IMR-90 (cell line): ENCODE measurements around the gene ADGRB3. TPM values are rescaled to one million over a fixed set of nuclear protein-coding genes. Genes with fewer than 3 reads are reported as not detected.

Experiments
- ATAC-seq: fragments of 200-7000 bp; cut with Tn5 transposase; 2 replicates; pipeline ENCODE4 v1.9.1; 2020; ENCODE audit warnings: low read depth, mild to moderate bottlenecking, moderate library complexity
- BruUV-seq: library from RNA; stranded (reverse); fragments of 400-500 nt; replicated peaks from 2 replicates; lab custom pipeline; 2021; lab: Mats Ljungman, UMichigan
- CTCF ChIA-PET: fragments of 300-600 bp; formaldehyde crosslinking; extraction: SDS; loops from one replicate; lab custom pipeline; 2021; ENCODE audit warnings: antibody characterized with exemption; lab: Yijun Ruan, JAX
- POLR2A ChIA-PET: fragments of 300-600 bp; sonication (Branson Sonifier 250); formaldehyde crosslinking; loops from one replicate; lab custom pipeline; 2022; ENCODE audit warnings: antibody characterized with exemption; ENCODE audit not compliant: unreplicated experiment; lab: Charles Lee
- DNase-seq: peaks from one replicate; pipeline ENCODE4 v3.0.0; 2013
- H2AFZ ChIP-seq: replicated peaks from 2 replicates; pipeline ENCODE3; 2013; ENCODE audit warnings: low read length, mild to moderate bottlenecking; ENCODE audit not compliant: poor library complexity
- H2AK5ac ChIP-seq: 2 replicates; pipeline ENCODE4 v1.6.1; 2013; ENCODE audit warnings: low read depth, low read length, inconsistent platforms
- H2AK9ac ChIP-seq: replicated peaks from 2 replicates; pipeline ENCODE3; 2013; ENCODE audit warnings: mild to moderate bottlenecking, low read depth, low read length, moderate library complexity; ENCODE audit not compliant: poor library complexity
- H2BK120ac ChIP-seq: 2 replicates; pipeline ENCODE4 v1.6.1; 2013; ENCODE audit warnings: low read depth, low read length, inconsistent platforms
- H2BK15ac ChIP-seq: 3 replicates; pipeline ENCODE4 v1.6.1; 2013; ENCODE audit warnings: low read depth, low read length, inconsistent platforms
- H2BK20ac ChIP-seq: 2 replicates; pipeline ENCODE4 v1.6.1; 2013; ENCODE audit warnings: low read depth, mild to moderate bottlenecking, inconsistent platforms, low read length, moderate library complexity
- H2BK5ac ChIP-seq: 2 replicates; pipeline ENCODE4 v1.6.1; 2013; ENCODE audit warnings: mild to moderate bottlenecking, low read depth, low read length, inconsistent platforms; ENCODE audit not compliant: poor library complexity, severe bottlenecking
- H3K14ac ChIP-seq: replicated peaks from 2 replicates; pipeline ENCODE4 v1.6.1; 2013; ENCODE audit warnings: low read depth, low read length, inconsistent platforms
- H3K18ac ChIP-seq: 2 replicates; pipeline ENCODE4 v1.6.1; 2013; ENCODE audit warnings: low read depth, low read length, control low read depth
- H3K23ac ChIP-seq: 2 replicates; pipeline ENCODE4 v1.6.1; 2013; ENCODE audit warnings: low read depth, low read length, inconsistent platforms
- H3K27ac ChIP-seq: 2 replicates; pipeline ENCODE4 v1.5.1; 2013; ENCODE audit warnings: mild to moderate bottlenecking, control low read depth, low read length; ENCODE audit not compliant: insufficient read depth
- H3K27me3 ChIP-seq: 2 replicates; pipeline ENCODE4 v1.6.1; 2013; ENCODE audit warnings: low read length; ENCODE audit not compliant: control insufficient read depth, insufficient read depth
- H3K36me3 ChIP-seq: 2 replicates; pipeline ENCODE4 v1.6.1; 2013; ENCODE audit warnings: low read length, mixed read lengths; ENCODE audit not compliant: control insufficient read depth, insufficient read depth
- H3K4ac ChIP-seq: 2 replicates; pipeline ENCODE4 v1.6.1; 2013; ENCODE audit warnings: low read depth, low read length, inconsistent platforms
- H3K4me1 ChIP-seq: 2 replicates; pipeline ENCODE4 v1.6.1; 2013; ENCODE audit warnings: low read length, mixed read lengths; ENCODE audit not compliant: control insufficient read depth, insufficient read depth
- H3K4me2 ChIP-seq: 2 replicates; pipeline ENCODE4 v1.6.1; 2013; ENCODE audit warnings: low read depth, mild to moderate bottlenecking, control low read depth, low read length, moderate library complexity
- H3K4me3 ChIP-seq: 2 replicates; pipeline ENCODE4 v1.5.1; 2013; ENCODE audit warnings: low read depth, mild to moderate bottlenecking, control low read depth, low read length, moderate library complexity; ENCODE audit not compliant: insufficient read depth
- H3K56ac ChIP-seq: 2 replicates; pipeline ENCODE4 v1.6.1; 2013; ENCODE audit warnings: low read length, inconsistent platforms; ENCODE audit not compliant: insufficient read depth; ENCODE audit errors: extremely low read depth
- H3K79me1 ChIP-seq, 2 experiments: 2 replicates each; pipeline ENCODE4 v1.6.1; 2013; ENCODE audit warnings: low read length in 2 of 2, inconsistent platforms in 1 of 2, low read depth in 1 of 2
- H3K9ac ChIP-seq: 2 replicates; pipeline ENCODE4 v1.6.1; 2013; ENCODE audit warnings: low read depth, low read length, control low read depth
- H3K9me1 ChIP-seq: 2 replicates; pipeline ENCODE4 v1.6.1; 2013; ENCODE audit warnings: low read length, inconsistent platforms; ENCODE audit not compliant: insufficient read depth
- H3K9me3 ChIP-seq: 2 replicates; pipeline ENCODE4 v1.6.1; 2013; ENCODE audit warnings: low read length; ENCODE audit not compliant: control insufficient read depth, insufficient read depth
- H4K20me1 ChIP-seq: 2 replicates; pipeline ENCODE4 v1.6.1; 2013; ENCODE audit warnings: low read length, inconsistent platforms; ENCODE audit not compliant: insufficient read depth
- H4K5ac ChIP-seq: 2 replicates; pipeline ENCODE4 v1.6.1; 2013; ENCODE audit warnings: mild to moderate bottlenecking, low read depth, low read length, control low read depth
- H4K8ac ChIP-seq, 2 experiments: 2 replicates each; pipeline ENCODE4 v1.6.1; 2013; ENCODE audit warnings: low read depth in 2 of 2, low read length in 2 of 2, control low read depth in 1 of 2, inconsistent platforms in 1 of 2
- H4K91ac ChIP-seq: 2 replicates; pipeline ENCODE4 v1.6.1; 2013; ENCODE audit warnings: low read depth, low read length, inconsistent platforms; ENCODE audit not compliant: insufficient read depth
- CEBPB ChIP-seq: IDR thresholded peaks from 2 replicates; pipeline ENCODE4 v1.6.1; 2012; ENCODE audit warnings: low read depth, low read length, improper control_type of control experiment
- NFE2L2 ChIP-seq: fragments of 150-350 bp; IDR thresholded peaks from 2 replicates; pipeline ENCODE4 v1.6.1; 2016; ENCODE audit warnings: low read depth, mild to moderate bottlenecking, low read length
- RCOR1 ChIP-seq: IDR thresholded peaks from 2 replicates; pipeline ENCODE4 v1.6.1; 2012; ENCODE audit warnings: mild to moderate bottlenecking, low read length, improper control_type of control experiment; ENCODE audit not compliant: insufficient replicate concordance
- WGBS, 2 experiments: methylation state at CpG; one replicate each; pipeline versions ENCODE4 v1.1.5 to v1.1.7; 2013; ENCODE audit warnings: missing lambda C conversion rate in 2 of 2; ENCODE audit not compliant: insufficient read length in 1 of 2; ENCODE audit errors: extremely low coverage in 2 of 2; 5-methylcytosine and 5-hydroxymethylcytosine counted together
- dilution Hi-C: fragments of 300-500 bp; cut with HindIII; formaldehyde crosslinking; loops from one replicate; pipeline ENCODE4 v1.14.3; 2018; ENCODE audit warnings: low sequenced_read_pairs; ENCODE audit not compliant: unreplicated experiment
- in situ Hi-C: fragments of 300-500 bp; cut with MboI; formaldehyde crosslinking; loops from 3 replicates; pipeline ENCODE4 v1.14.3; 2019; ENCODE audit warnings: low sequenced_read_pairs, inconsistent platforms, mixed read lengths
- intact Hi-C: fragments of 100-400 bp; cut with micrococcal nuclease; formaldehyde crosslinking; loops from 2 replicates; pipeline ENCODE4 v1.10.0; 2022
- polyA plus RNA-seq, 3 experiments: library from polyadenylated mRNA; depleted of rRNA; stranded (reverse); fragments of >200 nt; gene quantifications; 2 replicates each; pipeline ENCODE4 v1.2.3, GENCODE V29; 2012; ENCODE audit warnings: low replicate concordance in 1 of 3
- total RNA-seq: library from RNA; depleted of rRNA; stranded (reverse); fragments of >200 nt; gene quantifications from 2 replicates; pipeline ENCODE4 v1.2.3, GENCODE V29; 2012

ADGRB3 gene
- total and polyA plus RNA-seq, 2 of the 4 experiments (the other 2 are of a cell fraction) = not detected

DNA sequence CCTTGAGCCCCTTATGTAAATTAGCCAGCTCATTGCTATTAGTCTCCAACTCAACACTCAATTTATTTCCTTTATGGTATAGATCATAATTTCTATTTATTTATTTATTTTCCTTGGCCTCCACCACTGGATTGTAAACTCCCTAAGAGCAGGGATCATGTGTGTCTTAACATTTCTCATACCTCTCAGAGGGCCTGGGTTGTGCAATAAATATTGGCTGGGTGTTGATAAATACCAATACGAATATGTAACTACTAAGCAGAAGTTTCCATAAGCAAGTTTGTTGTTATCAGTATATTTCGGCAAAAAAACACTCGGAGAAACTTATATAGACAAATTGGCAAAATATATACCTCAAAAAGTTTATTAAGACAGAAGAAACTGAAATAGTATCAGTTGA is 257.4 kb downstream of the ADGRB3 start:
- 0 out of 2 replicates have a peak, but pooled peaks have one; percentile 17 for TF ChIP-seq CEBPB
- no peak for TF ChIP-seq NFE2L2
- TF ChIP-seq RCOR1 = no peak
- no CpG with 5 or more reads among the region's 3 CpGs for WGBS, 2 experiments
- no peak overlapping the region for H4K8ac ChIP-seq
- H2AK9ac ChIP-seq = no peak overlapping the region
- H3K56ac ChIP-seq = no peak overlapping the region
- H3K18ac ChIP-seq = no peak overlapping the region
- in situ Hi-C loops (no loop called here), intact Hi-C loops (loop anchor here (10.0 kb wide), 1 partner anchor 842 kb away; no protein-coding TSS in a partner anchor), dilution Hi-C loops (no loop called here)
- DNase-seq (no peak), ATAC-seq (no peak)
- no peaks in the 10 kb centered on the region for H3K79me1 ChIP-seq
- ChIA-PET POLR2A (no interaction called here), CTCF (interaction anchor here (1.2 kb wide), 1 partner anchor 50 kb away, joined by 3 read pairs; no protein-coding TSS in a partner anchor)
- H4K5ac ChIP-seq = no peak overlapping the region
- no peak overlapping the region for H3K9ac ChIP-seq
- no peak overlapping the region for H3K4me3 ChIP-seq
- no peaks in the 10 kb centered on the region for H3K9me1 ChIP-seq
- no peak overlapping the region for H4K91ac ChIP-seq
- H4K20me1 ChIP-seq = no peaks in the 10 kb centered on the region
- no peaks in the 10 kb centered on the region for H3K4me1 ChIP-seq
- no peak overlapping the region for H3K4ac ChIP-seq
- H3K14ac ChIP-seq = no peak overlapping the region
- H2AK5ac ChIP-seq = no peak overlapping the region
- H3K27ac ChIP-seq = no peak overlapping the region
- BruUV-seq = no TSS peak
- no peaks in the 10 kb centered on the region for H3K27me3 ChIP-seq
- no peaks in the 10 kb centered on the region for H3K9me3 ChIP-seq
- H2BK20ac ChIP-seq = no peak overlapping the region
- H2BK15ac ChIP-seq = no peak overlapping the region
- no peaks in the 10 kb centered on the region for H3K36me3 ChIP-seq
- H3K4me2 ChIP-seq = no peak overlapping the region
- H2BK120ac ChIP-seq = no peak overlapping the region
- no peak overlapping the region for H3K23ac ChIP-seq
- H2AFZ ChIP-seq = no peak overlapping the region
- no peak overlapping the region for H2BK5ac ChIP-seq
